Activated CD8-positive, alpha-beta T cell treated with anti-CD3 and anti-CD28 coated beads for 36 hours (primary cell): ENCODE results near the gene SLC2A2. TPM values are rescaled to one million over a fixed set of nuclear protein-coding genes. Genes with fewer than 3 reads are reported as not detected.

Experiments
- ATAC-seq: fragments of 200-7000 bp; cut with Tn5 transposase; one replicate; pipeline ENCODE4 v1.10.0; 2021; ENCODE audit warnings: mild to moderate bottlenecking, moderate library complexity
- CTCF ChIA-PET: fragments of 350-600 bp; sonication (Branson Sonifier 250); formaldehyde crosslinking; loops from one replicate; lab custom pipeline; 2021; ENCODE audit warnings: antibody characterized with exemption; lab: Charles Lee
- POLR2A ChIA-PET: fragments of 350-600 bp; sonication (Branson Sonifier 250); formaldehyde crosslinking; loops from one replicate; lab custom pipeline; 2021; ENCODE audit warnings: antibody characterized with exemption; lab: Charles Lee
- DNase-seq: peaks from one replicate; pipeline ENCODE4 v3.0.0-alpha.2; 2020
- H3K27ac Mint-ChIP-seq: one replicate; pipeline ENCODE4 v1.8.0; 2021; ENCODE audit warnings: mild to moderate bottlenecking, mixed read lengths
- H3K27me3 Mint-ChIP-seq: one replicate; pipeline ENCODE4 v1.8.0; 2021; ENCODE audit warnings: mixed read lengths
- H3K36me3 Mint-ChIP-seq: one replicate; pipeline ENCODE4 v1.8.0; 2021; ENCODE audit warnings: low read depth, mixed read lengths
- H3K4me1 Mint-ChIP-seq: one replicate; pipeline ENCODE4 v1.8.0; 2021; ENCODE audit warnings: low read depth, mixed read lengths
- H3K4me3 Mint-ChIP-seq: one replicate; pipeline ENCODE4 v1.8.0; 2021; ENCODE audit warnings: mild to moderate bottlenecking, moderate library complexity, mixed read lengths
- H3K9me3 Mint-ChIP-seq: one replicate; pipeline ENCODE4 v1.8.0; 2021; ENCODE audit warnings: mixed read lengths
- CTCF ChIP-seq: fragments of 200-600 bp; IDR thresholded peaks from one replicate; pipeline ENCODE4 v1.8.0; 2022; ENCODE audit warnings: antibody characterized with exemption, mild to moderate bottlenecking
- intact Hi-C: fragments of 100-400 bp; cut with micrococcal nuclease; formaldehyde crosslinking; loops from one replicate; pipeline ENCODE4 v1.10.0; 2022
- total RNA-seq, 2 experiments: library from RNA; stranded (reverse); gene quantifications; one replicate each; pipeline ENCODE4 v1.2.3, GENCODE V29; 2021

SLC2A2 gene
- total RNA-seq, 2 experiments from 2014 or later, result not detected

DNA sequence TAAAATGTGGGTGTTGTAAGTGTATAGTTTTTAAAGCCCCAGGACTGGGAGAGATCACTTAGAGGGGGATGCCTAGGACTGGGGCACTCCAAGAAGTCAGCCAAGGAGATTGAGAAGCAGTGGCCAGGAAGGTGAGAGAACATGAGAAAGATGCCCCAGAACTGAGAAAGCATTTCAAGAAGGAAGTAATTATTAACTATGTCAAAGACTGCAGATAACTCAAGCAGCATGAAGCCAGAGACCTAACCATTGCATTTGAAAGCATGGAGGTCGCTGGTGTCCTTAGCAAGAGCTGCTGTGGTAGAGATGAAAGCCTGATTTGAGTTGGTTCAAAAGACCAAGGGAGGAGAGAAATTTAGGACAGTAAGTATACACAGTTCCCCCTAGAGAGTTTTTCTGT is 30.6 kb upstream of the SLC2A2 start:
- no peaks in the 10 kb centered on the region for H3K9me3 Mint-ChIP-seq
- TF ChIP-seq CTCF, result no peak
- CTCF ChIA-PET, result interaction anchor here (1.0 kb wide), 1 partner anchor 22 kb away, joined by 3 read pairs; no protein-coding TSS in a partner anchor
- intact Hi-C loops, result no loop called here
- POLR2A ChIA-PET, result no interaction called here
- no peak overlapping the region for H3K4me3 Mint-ChIP-seq
- no peaks in the 10 kb centered on the region for H3K27me3 Mint-ChIP-seq
- H3K36me3 Mint-ChIP-seq, result no peaks in the 10 kb centered on the region
- no peak for DNase-seq
- no peak overlapping the region for H3K27ac Mint-ChIP-seq
- no peaks in the 10 kb centered on the region for H3K4me1 Mint-ChIP-seq
- ATAC-seq, result no peak

DNA sequence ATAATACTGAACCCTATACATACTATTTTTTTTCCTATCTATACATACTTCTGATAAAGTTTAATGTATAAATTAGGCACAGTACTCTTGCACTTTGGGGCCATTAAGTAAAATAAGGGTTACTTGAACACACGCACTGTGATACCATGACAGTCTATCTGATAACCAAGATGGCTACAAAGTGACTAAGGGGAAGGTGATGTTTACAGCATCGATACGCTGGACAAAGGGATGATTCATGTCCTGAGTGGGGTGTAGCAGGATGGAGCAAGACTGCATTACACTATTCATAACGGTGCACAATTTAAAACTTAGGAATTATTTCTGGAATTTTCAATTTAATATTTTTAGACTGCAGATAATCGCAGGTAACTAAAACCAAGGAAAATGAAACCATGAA is 30.0 kb upstream of the SLC2A2 start:
- Mint-ChIP-seq H3K4me3 (no peak overlapping the region), H3K4me1 (no peaks in the 10 kb centered on the region), H3K36me3 (no peaks in the 10 kb centered on the region), H3K27ac (no peak overlapping the region), H3K27me3 (no peaks in the 10 kb centered on the region), H3K9me3 (no peaks in the 10 kb centered on the region)
- intact Hi-C loops, result no loop called here
- ChIA-PET POLR2A (no interaction called here), CTCF (no interaction called here)
- TF ChIP-seq CTCF, result no peak
- ATAC-seq (no peak), DNase-seq (no peak)

- no peaks in the 10 kb centered on the region for H3K4me1 Mint-ChIP-seq
- no peak for DNase-seq
- no peak overlapping the region for H3K27ac Mint-ChIP-seq
- ChIA-PET POLR2A (no interaction called here), CTCF (no interaction called here)
- TF ChIP-seq CTCF, result no peak
- no peaks in the 10 kb centered on the region for H3K36me3 Mint-ChIP-seq
- intact Hi-C loops, result no loop called here
- H3K9me3 Mint-ChIP-seq, result no peaks in the 10 kb centered on the region
- no peak for ATAC-seq
- peaks cover under 1% of the 10 kb centered on the region for H3K27me3 Mint-ChIP-seq
- H3K4me3 Mint-ChIP-seq, result no peak overlapping the region
Measured at GRCh38 chr3:171055336-171056178, 29.0 kb upstream of the SLC2A2 start.

DNA sequence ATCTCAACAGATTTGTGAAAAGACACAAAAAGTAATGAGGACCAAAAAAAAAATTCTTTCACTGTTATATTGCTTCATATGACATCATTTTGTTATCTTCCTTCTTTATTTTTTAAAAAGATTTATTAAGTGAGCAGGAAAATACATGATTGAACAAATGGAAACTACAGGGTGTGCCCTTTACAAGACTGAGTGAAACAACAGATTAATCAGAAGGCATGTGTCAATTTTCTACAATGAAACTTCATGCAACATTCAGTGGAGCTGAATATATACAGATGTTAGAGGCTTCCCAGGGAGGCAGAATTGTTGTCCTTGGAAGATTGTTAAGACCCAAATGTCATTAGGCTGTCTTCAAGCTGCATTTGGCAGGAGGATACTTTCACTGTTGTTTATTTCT is 28.4 kb upstream of the SLC2A2 start:
- Mint-ChIP-seq H3K9me3 (no peaks in the 10 kb centered on the region), H3K36me3 (no peaks in the 10 kb centered on the region), H3K27ac (no peak overlapping the region), H3K27me3 (peaks cover 5% of the 10 kb centered on the region), H3K4me3 (no peak overlapping the region), H3K4me1 (no peaks in the 10 kb centered on the region)
- CTCF ChIA-PET, result no interaction called here
- POLR2A ChIA-PET, result no interaction called here
- TF ChIP-seq CTCF, result no peak
- DNase-seq (no peak), ATAC-seq (no peak)
- intact Hi-C loops, result loop anchor here (5.0 kb wide), 1 partner anchor 512 kb away; no protein-coding TSS in a partner anchor

DNA sequence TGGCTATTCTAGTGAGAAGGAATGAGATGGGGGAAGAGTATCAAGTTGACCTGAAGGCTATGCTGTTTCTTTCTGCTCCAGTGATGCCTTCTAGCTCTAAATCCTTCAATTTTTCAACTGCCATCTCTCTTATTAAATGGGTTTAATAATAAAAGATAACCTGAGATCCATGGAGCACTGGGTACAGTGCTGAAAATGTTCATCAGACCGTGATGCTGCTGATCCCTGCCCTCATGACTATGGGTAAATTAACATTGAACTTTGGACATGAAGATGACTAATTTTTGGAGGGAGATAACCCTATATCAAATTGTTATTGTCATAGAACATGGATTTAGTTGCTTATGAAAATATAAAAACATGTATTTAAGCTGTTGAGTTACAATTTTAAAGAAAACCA is 27.7 kb upstream of the SLC2A2 start:
- H3K27me3 Mint-ChIP-seq, result peaks cover 9% of the 10 kb centered on the region
- intact Hi-C loops, result loop anchor here (5.0 kb wide), 1 partner anchor 513 kb away; no protein-coding TSS in a partner anchor
- DNase-seq, result no peak
- TF ChIP-seq CTCF, result no peak
- POLR2A ChIA-PET, result no interaction called here
- CTCF ChIA-PET, result no interaction called here
- H3K9me3 Mint-ChIP-seq, result no peaks in the 10 kb centered on the region
- no peaks in the 10 kb centered on the region for H3K36me3 Mint-ChIP-seq
- H3K4me1 Mint-ChIP-seq, result no peaks in the 10 kb centered on the region
- H3K4me3 Mint-ChIP-seq, result no peak overlapping the region
- no peak for ATAC-seq
- no peak overlapping the region for H3K27ac Mint-ChIP-seq
